K562 (cell line): ENCODE data around the gene PRSS48.

Experiments
- ARID2 ChIP-seq: fragments of 450-650 bp; IDR thresholded peaks from 2 replicates; pipeline ENCODE4 v1.6.1; 2017; ENCODE audit warnings: antibody characterized with exemption, mild to moderate bottlenecking
- DNMT1 ChIP-seq: fragments of 450-650 bp; IDR thresholded peaks from 2 replicates; pipeline ENCODE4 v1.6.1; 2016; ENCODE audit warnings: antibody characterized with exemption, mild to moderate bottlenecking
- SIRT6 ChIP-seq: IDR thresholded peaks from one replicate; pipeline ENCODE4 v1.6.1; 2012; ENCODE audit warnings: low read depth, mild to moderate bottlenecking, control low read depth, inconsistent platforms, low read length, moderate library complexity
- ZBTB34 ChIP-seq: fragments of 250-450 bp; sonication (Bioruptor Pico); IDR thresholded peaks from 2 replicates; pipeline ENCODE4 v1.8.0; 2021; ENCODE audit warnings: mild to moderate bottlenecking, moderate library complexity

- TF ChIP-seq ZBTB34 = no peak
- TF ChIP-seq DNMT1 = no peak
- no peak for TF ChIP-seq ARID2
- TF ChIP-seq SIRT6 = no peak
Measured at GRCh38 chr4:151250706-151251105, 26.3 kb upstream of the PRSS48 start.
